Measurements from ENCODE around the gene TTC39B.
"Not testable (repeated sequence)": the region's sequence is repeated elsewhere in the genome, so short reads cannot be mapped to it uniquely, and the experiment has no call there.

TTC39B gene

DNA sequence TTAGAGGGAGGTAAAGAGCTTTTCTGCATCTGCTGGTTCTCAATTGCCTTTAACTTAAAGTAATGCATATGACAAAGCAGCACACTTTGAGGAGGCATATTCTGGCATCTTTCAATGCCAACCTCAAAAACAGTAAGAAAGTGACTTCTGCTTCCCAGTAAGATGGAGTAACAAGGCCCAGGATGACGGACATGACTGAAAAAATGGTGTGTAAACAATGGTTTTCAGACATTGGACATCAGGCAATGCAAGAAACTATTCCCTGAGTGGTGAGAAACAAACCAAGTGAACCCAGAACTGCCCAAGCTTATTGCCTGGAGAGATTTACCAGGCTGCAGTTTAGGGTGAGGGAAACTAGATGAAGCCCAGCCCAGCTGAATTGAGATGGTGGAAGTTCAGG is 39.8 kb upstream of the TTC39B start:
- DNase-seq (ENCODE audit: insufficient read length, low spot score) = no peak
- no peak for FAIRE-seq
- TF ChIP-seq, protein P1, sequence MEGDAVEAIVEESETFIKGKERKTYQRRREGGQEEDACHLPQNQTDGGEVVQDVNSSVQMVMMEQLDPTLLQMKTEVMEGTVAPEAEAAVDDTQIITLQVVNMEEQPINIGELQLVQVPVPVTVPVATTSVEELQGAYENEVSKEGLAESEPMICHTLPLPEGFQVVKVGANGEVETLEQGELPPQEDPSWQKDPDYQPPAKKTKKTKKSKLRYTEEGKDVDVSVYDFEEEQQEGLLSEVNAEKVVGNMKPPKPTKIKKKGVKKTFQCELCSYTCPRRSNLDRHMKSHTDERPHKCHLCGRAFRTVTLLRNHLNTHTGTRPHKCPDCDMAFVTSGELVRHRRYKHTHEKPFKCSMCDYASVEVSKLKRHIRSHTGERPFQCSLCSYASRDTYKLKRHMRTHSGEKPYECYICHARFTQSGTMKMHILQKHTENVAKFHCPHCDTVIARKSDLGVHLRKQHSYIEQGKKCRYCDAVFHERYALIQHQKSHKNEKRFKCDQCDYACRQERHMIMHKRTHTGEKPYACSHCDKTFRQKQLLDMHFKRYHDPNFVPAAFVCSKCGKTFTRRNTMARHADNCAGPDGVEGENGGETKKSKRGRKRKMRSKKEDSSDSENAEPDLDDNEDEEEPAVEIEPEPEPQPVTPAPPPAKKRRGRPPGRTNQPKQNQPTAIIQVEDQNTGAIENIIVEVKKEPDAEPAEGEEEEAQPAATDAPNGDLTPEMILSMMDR (IDR thresholded peaks at IDR 0.05; ENCODE audit: insufficient read depth, missing control alignments) = no peak

DNA sequence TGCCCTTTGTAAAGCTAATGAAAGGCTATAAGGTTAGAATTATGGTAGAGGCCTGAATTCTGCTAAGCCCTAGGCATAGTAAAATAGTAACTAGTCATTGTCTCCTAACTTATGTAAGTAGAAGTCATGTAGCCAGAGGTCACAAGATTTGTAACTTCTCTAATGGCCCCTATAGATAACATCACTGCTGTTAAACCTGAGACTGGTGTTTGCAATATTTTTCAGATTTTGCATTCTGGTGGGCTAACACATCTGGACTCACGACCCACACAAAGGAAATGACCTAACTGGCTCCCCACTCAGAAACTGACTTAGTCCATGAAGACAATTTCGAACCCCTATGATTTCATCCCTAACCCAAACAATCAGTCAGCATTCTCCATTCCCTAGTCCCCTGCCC is 37.2 kb upstream of the TTC39B start:
- TF ChIP-seq, protein P1 (IDR thresholded peaks at IDR 0.05; ENCODE audit: insufficient read depth, missing control alignments) = no peak
- no peak for DNase-seq (ENCODE audit: insufficient read length, low spot score)
- no peak for FAIRE-seq

GRCh38 chr9:15333376-15333881 is 26.4 kb upstream of the TTC39B start:
- FAIRE-seq (no peak), DNase-seq (ENCODE audit: insufficient read length, low spot score) (no peak)
- TF ChIP-seq, protein P1 (IDR thresholded peaks at IDR 0.05; ENCODE audit: insufficient read depth, missing control alignments) = no peak

GRCh38 chr9:15332939-15333338 is 25.9 kb upstream of the TTC39B start:
- no peak for DNase-seq (ENCODE audit: insufficient read length, low spot score)
- TF ChIP-seq, protein P1 (IDR thresholded peaks at IDR 0.05; ENCODE audit: insufficient read depth, missing control alignments) = no peak
- no peak for FAIRE-seq

DNA sequence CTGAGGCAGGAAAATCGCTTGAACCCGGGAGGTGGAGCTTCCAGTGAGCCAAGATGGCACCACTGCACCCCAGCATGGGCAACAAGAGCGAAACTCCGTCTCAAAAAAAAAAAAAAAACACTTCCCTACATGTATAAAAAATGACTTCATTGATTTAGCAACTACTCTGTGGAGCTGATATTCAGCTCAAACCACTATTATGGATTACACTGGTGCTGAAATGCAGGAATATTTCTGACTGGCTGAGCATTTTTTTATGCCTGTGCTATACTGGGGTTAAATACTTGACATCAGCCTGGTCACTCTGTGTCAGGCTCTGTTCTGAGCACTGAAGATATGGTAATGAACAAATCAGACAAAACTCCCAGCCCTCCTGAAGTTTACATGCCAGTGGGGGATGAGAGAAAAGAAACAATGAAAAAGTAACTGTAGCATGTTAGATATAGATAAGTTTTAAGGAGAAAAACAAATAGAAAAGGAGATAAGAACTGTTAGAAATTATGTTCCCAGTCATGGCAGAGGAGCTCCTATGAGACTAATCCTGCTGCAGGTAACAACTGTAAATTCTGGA is 22.6 kb upstream of the TTC39B start:
- no peak for FAIRE-seq
- DNase-seq (ENCODE audit: insufficient read length, low spot score) = no peak
- TF ChIP-seq, protein P1 (IDR thresholded peaks at IDR 0.05; ENCODE audit: insufficient read depth, missing control alignments) = no peak

DNA sequence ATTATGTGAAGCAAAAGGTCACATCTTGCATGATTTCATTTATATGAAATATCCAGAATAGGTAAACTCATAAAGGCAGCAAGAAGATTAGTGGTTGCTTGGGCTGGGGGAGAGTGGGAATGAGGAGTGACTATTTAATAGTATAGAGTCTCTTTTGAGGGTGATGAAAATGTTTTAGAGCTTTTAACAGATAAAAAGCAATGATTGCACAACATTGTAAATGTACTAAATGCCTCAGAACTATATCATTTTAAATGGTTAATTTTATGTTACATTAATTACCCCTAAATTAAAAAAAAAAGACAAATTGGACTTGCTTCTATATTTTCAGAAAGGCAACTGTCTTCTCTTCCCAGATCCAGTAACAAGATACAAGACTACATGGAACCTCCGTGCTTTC is 21.9 kb upstream of the TTC39B start:
- FAIRE-seq (no peak), DNase-seq (ENCODE audit: insufficient read length, low spot score) (no peak)
- TF ChIP-seq, protein P1 (IDR thresholded peaks at IDR 0.05; ENCODE audit: insufficient read depth, missing control alignments) = no peak

- FAIRE-seq = not testable (repeated sequence)
These were observed 15.7 kb upstream of the TTC39B start for GRCh38 chr9:15322695-15323094.

GRCh38 chr9:15319661-15320060 is 12.6 kb upstream of the TTC39B start:
- not testable (repeated sequence) for FAIRE-seq; DNase-seq (ENCODE audit: insufficient read length, low spot score)

More at GRCh38 chr9:15322695-15323094, 15.7 kb upstream of the TTC39B start:
- not testable (repeated sequence) for DNase-seq (ENCODE audit: insufficient read length, low spot score)
